ENCODE measurements around the gene HMCN1. TPM values are rescaled to one million over a fixed set of nuclear protein-coding genes. Genes with fewer than 3 reads are reported as not detected.

The HMCN1 gene
- total RNA-seq, 2 experiments from 2014 or later, result under 0.01 TPM; not detected in 1

DNA sequence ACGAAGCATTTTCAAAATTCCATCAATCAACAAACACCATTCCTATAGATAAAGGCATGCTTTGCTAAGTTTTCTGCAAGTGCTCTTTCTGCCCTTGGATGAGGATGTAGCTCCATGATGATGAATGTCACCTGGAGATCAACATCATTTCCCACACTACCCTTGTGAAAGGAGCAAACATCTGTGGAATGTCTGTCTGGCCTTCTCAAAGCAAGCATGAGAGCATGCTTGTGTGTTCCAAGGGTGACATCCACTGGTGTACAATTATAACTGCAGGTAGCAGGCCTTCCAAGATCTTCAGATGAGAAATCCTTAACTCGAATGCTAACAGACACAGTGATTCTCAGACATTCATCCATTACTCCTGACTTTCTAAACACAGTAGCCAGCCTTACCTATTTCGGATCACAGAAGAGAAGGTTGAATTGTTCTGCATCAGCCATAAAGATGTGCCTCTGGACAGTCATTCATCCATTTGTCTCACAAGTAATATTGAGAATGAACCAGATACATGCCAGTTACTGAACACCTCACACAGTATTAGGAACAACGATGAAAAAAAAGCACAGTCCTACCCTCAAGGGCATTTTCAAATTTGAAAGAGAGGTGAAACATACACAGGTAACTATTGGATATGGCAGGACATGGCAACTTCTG is 478.5 kb downstream of the HMCN1 start:
- ChIA-PET POLR2A (no interaction called here), CTCF (no interaction called here)

DNA sequence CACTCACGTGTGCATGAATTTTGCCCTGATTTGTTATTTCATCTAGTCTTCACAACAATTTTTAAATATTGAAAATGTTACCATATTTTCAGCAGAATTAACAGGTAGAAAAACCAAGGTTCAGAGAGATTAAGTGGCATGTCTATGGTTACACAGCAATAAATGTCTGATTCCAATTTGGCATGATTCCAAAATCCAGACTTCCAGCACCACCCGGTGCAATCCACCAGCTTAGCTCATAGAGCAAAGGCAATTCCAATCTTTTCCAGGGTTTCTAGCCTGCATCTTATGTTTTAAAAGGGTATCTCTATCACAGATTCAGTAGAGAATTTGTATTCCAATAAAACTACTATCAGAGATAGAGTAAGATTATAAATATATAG is 479.0 kb downstream of the HMCN1 start:
- CTCF ChIA-PET, result no interaction called here
- POLR2A ChIA-PET, result no interaction called here

GRCh38 chr1:186214791-186215190 is 480.6 kb downstream of the HMCN1 start:
- ChIA-PET POLR2A (no interaction called here), CTCF (no interaction called here)

- POLR2A ChIA-PET, result no interaction called here
- CTCF ChIA-PET, result no interaction called here
Measured at GRCh38 chr1:186215636-186216035, 481.4 kb downstream of the HMCN1 start.

DNA sequence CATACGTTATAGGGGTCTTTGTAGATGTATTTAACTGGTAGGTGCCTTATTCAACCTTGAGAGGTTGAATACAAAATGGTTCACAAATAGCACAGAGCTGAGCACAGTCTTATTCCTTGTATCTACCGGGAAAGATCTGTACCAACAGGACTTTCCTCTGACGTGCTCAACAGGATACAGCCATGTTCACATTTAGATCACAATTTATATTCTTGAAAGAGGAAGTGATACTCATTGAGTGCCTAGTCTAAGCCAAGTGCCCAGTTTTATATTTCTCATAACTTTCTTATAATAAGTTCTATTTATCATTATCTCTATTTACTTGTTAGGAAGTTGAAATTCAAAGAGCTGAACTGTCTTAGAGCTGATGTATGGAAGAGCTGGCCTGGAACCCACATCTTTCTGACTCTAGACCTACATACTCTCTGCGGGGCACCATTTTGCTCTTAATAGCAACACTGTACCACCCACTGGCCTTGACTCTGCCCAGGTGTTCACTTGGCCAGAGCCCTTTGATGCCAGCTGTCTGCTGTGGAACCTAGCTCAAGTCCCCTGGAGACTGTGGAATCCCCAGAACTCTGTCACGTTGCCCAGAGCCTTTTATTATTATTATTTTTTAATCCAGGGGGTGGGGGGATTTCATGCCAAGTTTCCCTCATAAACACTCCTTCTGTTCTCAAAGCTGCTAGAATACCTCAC is 484.6 kb downstream of the HMCN1 start:
- CTCF ChIA-PET, result no interaction called here
- POLR2A ChIA-PET, result no interaction called here

- ChIA-PET CTCF (no interaction called here), POLR2A (no interaction called here)
Measured at GRCh38 chr1:186220067-186220466, 485.9 kb downstream of the HMCN1 start.

DNA sequence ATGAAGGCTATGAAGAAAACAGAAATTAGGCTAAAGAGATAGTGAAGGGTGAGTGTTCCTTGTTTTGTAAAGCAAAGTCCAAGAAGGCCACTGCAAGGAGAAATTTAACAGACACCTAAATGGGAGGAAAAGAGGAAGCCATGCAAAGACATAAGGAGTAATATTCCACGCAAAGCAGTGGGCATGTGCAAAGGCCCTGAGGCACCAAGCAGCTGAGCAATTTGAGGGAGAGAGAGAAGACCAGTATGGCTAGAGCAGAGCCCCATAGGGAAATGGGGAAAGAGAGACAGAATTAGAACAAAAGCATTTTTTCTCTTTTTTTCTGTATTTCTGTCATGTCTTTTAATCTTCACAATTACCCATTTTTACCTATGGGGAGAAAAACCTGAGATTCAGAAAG is 486.7 kb downstream of the HMCN1 start:
- CTCF ChIA-PET, result no interaction called here
- POLR2A ChIA-PET, result no interaction called here

- ChIA-PET CTCF (no interaction called here), POLR2A (no interaction called here)
Measured at GRCh38 chr1:186225096-186225495, 490.9 kb downstream of the HMCN1 start.

- CTCF ChIA-PET, result no interaction called here
- POLR2A ChIA-PET, result no interaction called here
Measured at GRCh38 chr1:186228749-186229148, 494.6 kb downstream of the HMCN1 start.

GRCh38 chr1:186231861-186232436 is 497.8 kb downstream of the HMCN1 start:
- ChIA-PET POLR2A (no interaction called here), CTCF (no interaction called here)

DNA sequence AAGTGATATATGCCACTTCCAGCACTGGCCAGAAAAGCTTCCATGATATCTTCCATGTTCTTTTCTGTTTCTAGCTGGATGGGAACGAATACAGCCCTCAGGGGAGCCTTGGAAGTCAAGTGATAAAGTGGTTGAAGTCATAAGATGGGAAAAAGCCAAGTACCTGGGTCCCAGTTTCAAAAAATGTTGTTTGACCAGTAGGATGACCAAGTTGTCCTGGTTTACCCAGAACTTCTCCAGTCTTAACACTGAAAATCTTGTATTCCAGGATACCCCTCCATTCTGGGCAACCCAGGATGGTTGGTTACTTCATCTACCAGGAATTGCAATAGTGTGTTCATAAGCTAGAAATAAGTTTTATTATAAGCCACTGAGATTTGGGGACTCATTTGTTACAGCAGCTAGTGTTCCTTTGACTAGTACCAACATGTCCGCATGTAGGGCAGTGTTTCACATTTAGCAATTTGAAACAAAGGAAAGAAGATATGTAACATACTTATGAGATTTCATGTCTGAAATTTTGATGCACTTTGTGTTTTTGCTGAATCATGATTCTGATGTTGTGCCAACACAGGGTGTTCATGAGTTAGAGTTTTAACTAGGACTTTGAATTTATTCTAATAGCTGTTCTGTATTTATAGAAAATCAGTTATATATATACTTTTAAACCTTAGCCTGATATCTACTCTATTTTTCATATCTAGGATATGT is 500.9 kb downstream of the HMCN1 start:
- POLR2A ChIA-PET, result no interaction called here
- CTCF ChIA-PET, result no interaction called here

DNA sequence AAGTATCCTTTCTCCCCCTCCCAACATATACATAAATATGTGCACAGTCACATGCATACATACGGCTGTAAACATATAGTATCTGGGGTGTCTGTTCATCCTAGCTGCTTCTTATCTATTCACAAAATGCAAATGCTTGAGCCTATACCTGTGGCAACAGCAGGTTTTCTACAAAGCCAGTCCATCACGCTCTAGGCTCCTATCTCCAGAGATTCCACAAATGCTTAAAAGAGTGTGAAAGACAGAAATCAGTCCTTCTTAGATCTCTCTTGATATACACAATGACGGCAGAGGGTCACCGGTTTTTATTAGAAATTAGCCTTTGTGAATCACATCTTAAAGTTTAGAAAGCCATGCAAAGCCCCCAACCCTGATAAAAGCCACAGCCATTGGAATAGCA is 501.5 kb downstream of the HMCN1 start:
- CTCF ChIA-PET, result no interaction called here
- POLR2A ChIA-PET, result no interaction called here

- CTCF ChIA-PET, result no interaction called here
- POLR2A ChIA-PET, result no interaction called here
Measured at GRCh38 chr1:186236921-186237320, 502.7 kb downstream of the HMCN1 start.

GRCh38 chr1:186239171-186239570 is 505.0 kb downstream of the HMCN1 start:
- CTCF ChIA-PET, result no interaction called here
- POLR2A ChIA-PET, result no interaction called here

- ChIA-PET CTCF (no interaction called here), POLR2A (no interaction called here)
Measured at GRCh38 chr1:186240436-186240835, 506.2 kb downstream of the HMCN1 start.

Data from activated CD8-positive, alpha-beta memory T cell treated with anti-CD3 and anti-CD28 coated beads for 36 hours (primary cell).